HL-60 (cell line): ENCODE data around the gene PCNX4.

Experiments
- DNase-seq, 2 experiments: peaks; one replicate each; pipeline ENCODE4 v3.0.0-alpha.2; 2010 to 2020; ENCODE audit warnings: low read depth in 1 of 2, low spot score in 1 of 2
- H3K27ac ChIP-seq: fragments of 250-450 bp; sonication (Bioruptor Pico); replicated peaks from 2 replicates; pipeline ENCODE4 v1.5.1; 2020; ENCODE audit warnings: mild to moderate bottlenecking, moderate library complexity
- H3K27me3 ChIP-seq: fragments of 250-450 bp; sonication (Bioruptor Pico); 2 replicates; pipeline ENCODE4 v1.5.1; 2021; ENCODE audit warnings: mild to moderate bottlenecking, moderate library complexity; ENCODE audit not compliant: insufficient read depth, poor library complexity, severe bottlenecking
- H3K4me3 ChIP-seq: replicated peaks from 2 replicates; pipeline ENCODE4 v1.5.1; 2011; ENCODE audit warnings: mild to moderate bottlenecking, control low read depth, low read length; ENCODE audit not compliant: insufficient read depth
- GABPA ChIP-seq: IDR thresholded peaks from 2 replicates; pipeline ENCODE4 v1.6.1; 2012; ENCODE audit warnings: low read depth
- POLR2AphosphoS5 ChIP-seq: IDR thresholded peaks from 2 replicates; pipeline ENCODE4 v1.6.1; 2012; ENCODE audit warnings: low read depth
- SPI1 ChIP-seq: IDR thresholded peaks from 2 replicates; pipeline ENCODE4 v1.6.1; 2012; ENCODE audit warnings: low read depth, mild to moderate bottlenecking, borderline replicate concordance
- TF ChIP-seq, protein P1 (sequence below): IDR thresholded peaks from one replicate; pipeline ENCODE4 v1.5.1; 2011; ENCODE audit warnings: low read length, control low read depth, inconsistent platforms; ENCODE audit not compliant: insufficient read depth
- TF ChIP-seq, protein P2 (sequence below): IDR thresholded peaks from 2 replicates; pipeline ENCODE4 v1.6.1; 2012; ENCODE audit warnings: low read depth; ENCODE audit not compliant: insufficient replicate concordance

The PCNX4 gene

DNA sequence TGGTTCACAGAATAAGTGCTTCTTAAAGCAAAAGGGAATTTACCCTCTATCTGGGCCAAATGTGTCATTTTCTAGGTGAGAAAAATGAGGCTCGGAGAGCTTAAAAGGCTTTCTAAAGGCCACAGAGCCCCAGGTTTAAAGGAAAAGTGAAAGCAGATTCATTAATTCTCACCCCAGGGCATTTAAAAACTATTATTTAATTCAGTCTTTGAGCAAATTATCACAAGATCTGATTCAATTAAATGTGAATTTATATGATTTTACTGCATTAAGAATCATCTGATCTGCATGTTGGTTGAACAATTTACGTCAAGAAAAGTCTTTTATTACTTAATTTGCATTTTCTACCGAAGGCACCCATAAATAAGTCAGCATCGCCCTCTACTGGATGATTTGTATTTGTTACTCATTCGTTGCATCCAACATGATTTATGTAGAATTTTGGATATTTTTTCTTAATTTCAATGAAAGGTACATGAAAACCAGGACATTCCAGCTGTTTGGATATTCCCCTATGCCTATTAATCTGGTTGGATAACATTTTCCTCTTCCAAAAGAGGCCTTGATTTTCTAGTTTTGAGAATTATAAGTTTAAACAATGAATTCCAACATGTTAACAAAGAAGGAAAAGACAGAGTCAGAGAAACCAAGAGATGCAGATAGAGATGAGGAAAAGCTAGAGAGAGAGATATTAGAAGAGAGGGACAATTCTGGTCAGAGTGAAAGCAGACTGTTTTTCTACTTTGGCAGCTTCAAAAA is 92.6 kb downstream of the PCNX4 start:
- no peak overlapping the region for H3K27ac ChIP-seq
- TF ChIP-seq POLR2AphosphoS5 (no peak), SPI1 (no peak)
- TF ChIP-seq, protein P1, sequence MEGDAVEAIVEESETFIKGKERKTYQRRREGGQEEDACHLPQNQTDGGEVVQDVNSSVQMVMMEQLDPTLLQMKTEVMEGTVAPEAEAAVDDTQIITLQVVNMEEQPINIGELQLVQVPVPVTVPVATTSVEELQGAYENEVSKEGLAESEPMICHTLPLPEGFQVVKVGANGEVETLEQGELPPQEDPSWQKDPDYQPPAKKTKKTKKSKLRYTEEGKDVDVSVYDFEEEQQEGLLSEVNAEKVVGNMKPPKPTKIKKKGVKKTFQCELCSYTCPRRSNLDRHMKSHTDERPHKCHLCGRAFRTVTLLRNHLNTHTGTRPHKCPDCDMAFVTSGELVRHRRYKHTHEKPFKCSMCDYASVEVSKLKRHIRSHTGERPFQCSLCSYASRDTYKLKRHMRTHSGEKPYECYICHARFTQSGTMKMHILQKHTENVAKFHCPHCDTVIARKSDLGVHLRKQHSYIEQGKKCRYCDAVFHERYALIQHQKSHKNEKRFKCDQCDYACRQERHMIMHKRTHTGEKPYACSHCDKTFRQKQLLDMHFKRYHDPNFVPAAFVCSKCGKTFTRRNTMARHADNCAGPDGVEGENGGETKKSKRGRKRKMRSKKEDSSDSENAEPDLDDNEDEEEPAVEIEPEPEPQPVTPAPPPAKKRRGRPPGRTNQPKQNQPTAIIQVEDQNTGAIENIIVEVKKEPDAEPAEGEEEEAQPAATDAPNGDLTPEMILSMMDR = peak; percentile 23
- TF ChIP-seq, protein P2, sequence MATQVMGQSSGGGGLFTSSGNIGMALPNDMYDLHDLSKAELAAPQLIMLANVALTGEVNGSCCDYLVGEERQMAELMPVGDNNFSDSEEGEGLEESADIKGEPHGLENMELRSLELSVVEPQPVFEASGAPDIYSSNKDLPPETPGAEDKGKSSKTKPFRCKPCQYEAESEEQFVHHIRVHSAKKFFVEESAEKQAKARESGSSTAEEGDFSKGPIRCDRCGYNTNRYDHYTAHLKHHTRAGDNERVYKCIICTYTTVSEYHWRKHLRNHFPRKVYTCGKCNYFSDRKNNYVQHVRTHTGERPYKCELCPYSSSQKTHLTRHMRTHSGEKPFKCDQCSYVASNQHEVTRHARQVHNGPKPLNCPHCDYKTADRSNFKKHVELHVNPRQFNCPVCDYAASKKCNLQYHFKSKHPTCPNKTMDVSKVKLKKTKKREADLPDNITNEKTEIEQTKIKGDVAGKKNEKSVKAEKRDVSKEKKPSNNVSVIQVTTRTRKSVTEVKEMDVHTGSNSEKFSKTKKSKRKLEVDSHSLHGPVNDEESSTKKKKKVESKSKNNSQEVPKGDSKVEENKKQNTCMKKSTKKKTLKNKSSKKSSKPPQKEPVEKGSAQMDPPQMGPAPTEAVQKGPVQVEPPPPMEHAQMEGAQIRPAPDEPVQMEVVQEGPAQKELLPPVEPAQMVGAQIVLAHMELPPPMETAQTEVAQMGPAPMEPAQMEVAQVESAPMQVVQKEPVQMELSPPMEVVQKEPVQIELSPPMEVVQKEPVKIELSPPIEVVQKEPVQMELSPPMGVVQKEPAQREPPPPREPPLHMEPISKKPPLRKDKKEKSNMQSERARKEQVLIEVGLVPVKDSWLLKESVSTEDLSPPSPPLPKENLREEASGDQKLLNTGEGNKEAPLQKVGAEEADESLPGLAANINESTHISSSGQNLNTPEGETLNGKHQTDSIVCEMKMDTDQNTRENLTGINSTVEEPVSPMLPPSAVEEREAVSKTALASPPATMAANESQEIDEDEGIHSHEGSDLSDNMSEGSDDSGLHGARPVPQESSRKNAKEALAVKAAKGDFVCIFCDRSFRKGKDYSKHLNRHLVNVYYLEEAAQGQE = no peak
- H3K27me3 ChIP-seq = no peaks in the 10 kb centered on the region
- H3K4me3 ChIP-seq = peak overlapping the region; percentile 23; the same call in 1 of the 2 replicates
- peak in 1 of 2 experiments; percentile 45 for DNase-seq

DNA sequence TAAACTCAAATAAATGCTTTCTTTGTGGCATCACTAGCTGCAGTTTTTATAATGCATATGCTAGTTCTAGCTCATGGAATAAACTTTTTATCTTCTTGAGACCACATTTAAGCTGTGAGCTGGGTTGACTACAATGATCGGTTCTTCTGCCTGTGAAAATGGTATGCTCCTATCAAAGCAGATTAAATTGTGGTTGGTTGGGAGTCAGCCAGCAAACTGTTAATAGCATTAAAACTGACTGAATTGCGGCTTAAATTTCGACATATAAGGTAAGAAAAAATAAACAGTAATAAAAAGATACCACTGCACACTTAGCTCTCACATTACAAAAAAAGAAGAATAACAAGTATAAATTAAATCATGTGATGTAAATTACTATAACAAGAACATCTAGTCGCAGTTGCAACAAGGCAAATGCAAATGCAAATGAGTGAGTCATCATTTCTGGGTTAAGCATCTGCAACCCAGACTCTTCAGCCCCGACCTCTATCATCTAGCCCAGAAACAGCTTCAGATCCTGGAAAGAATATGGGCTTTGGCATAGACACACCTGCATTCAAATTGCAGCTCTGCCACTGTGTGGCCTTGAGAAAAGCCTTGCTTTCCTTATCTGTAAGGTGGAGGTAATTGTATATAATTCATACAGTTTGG is 93.3 kb downstream of the PCNX4 start:
- no peak overlapping the region for H3K27ac ChIP-seq
- no peak overlapping the region for H3K4me3 ChIP-seq
- TF ChIP-seq, protein P1 = no peak
- TF ChIP-seq POLR2AphosphoS5 (no peak), GABPA (no peak), SPI1 (no peak)
- TF ChIP-seq, protein P2 = no peak
- no peak for DNase-seq
- no peaks in the 10 kb centered on the region for H3K27me3 ChIP-seq

DNA sequence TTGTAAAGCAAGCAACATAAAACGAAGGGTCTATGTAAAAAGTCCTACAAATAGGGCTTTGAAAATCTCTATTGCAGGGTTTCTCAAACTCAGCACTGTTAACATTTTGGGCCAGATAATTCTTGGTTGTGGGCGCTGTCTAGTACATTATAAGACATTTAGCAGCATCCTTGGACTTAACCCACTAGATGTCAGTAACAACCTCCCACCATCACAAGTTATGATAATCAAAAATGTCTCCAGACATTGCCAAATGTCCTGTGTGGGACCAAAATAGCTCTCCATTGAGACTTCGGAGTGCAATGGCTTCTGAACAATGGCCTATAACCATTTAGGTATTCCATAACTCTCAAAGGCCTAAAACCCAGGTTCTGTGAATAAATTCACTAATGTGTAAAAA is 96.4 kb downstream of the PCNX4 start:
- TF ChIP-seq, protein P1 = peak; percentile 1
- TF ChIP-seq, protein P2 = no peak
- no peak for DNase-seq
- Histone ChIP-seq H3K27ac (no peak overlapping the region), H3K27me3 (no peaks in the 10 kb centered on the region), H3K4me3 (no peak overlapping the region)
